Upper lobe of left lung (tissue), 6 donors: ENCODE data around the gene FUT9. TPM values are rescaled to one million over a fixed set of nuclear protein-coding genes. Genes with fewer than 3 reads are reported as not detected.

ENCODE experiments used
- ATAC-seq, 2 donors: fragments of 200-7000 bp; cut with Tn5 transposase; one replicate each; pipeline ENCODE4 v1.9.1; 2022; ENCODE audit warnings: mild to moderate bottlenecking in 2 of 2, moderate library complexity in 2 of 2; ENCODE audit not compliant: low FRiP score in 2 of 2
- DNase-seq, 2 donors: peaks; one replicate each; pipeline ENCODE4 v3.0.0-alpha.2; 2019 to 2020
- H3K27ac ChIP-seq, 4 donors: fragments of 200-600 bp; sonication (generic); one replicate each; pipeline ENCODE4 v1.5.1; 2016 to 2019
- H3K27me3 ChIP-seq, 4 donors: fragments of 200-600 bp; sonication (generic); one replicate each; pipeline ENCODE4 v1.5.1; 2017 to 2019
- H3K36me3 ChIP-seq, 4 donors: fragments of 200-600 bp; sonication (generic); one replicate each; pipeline ENCODE4 v1.5.1; 2016 to 2019
- H3K4me1 ChIP-seq, 4 donors: fragments of 200-600 bp; sonication (generic); one replicate each; pipeline ENCODE4 v1.5.1; 2018 to 2019
- H3K4me3 ChIP-seq, 4 donors: fragments of 200-600 bp; sonication (generic); one replicate each; pipeline ENCODE4 v1.5.1; 2017 to 2019; ENCODE audit warnings: mild to moderate bottlenecking in 2 of 4, moderate library complexity in 1 of 4
- H3K9me3 ChIP-seq, 4 donors: fragments of 200-600 bp; sonication (generic); one replicate each; pipeline ENCODE4 v1.5.1; 2018 to 2019
- EP300 ChIP-seq, 4 donors: sonication (generic); formaldehyde crosslinking; IDR thresholded peaks; one replicate each; pipeline ENCODE4 v1.5.1; 2017; ENCODE audit warnings: antibody characterized with exemption in 4 of 4, control low read depth in 2 of 4
- POLR2A ChIP-seq, 4 donors: fragments of 450-650 bp; IDR thresholded peaks; one replicate each; pipeline ENCODE4 v1.5.1; 2016 to 2017; ENCODE audit warnings: antibody characterized with exemption in 4 of 4, mild to moderate bottlenecking in 2 of 4
- POLR2AphosphoS5 ChIP-seq, 2 donors: sonication (generic); formaldehyde crosslinking; IDR thresholded peaks; one replicate each; pipeline ENCODE4 v1.5.1; 2017; ENCODE audit warnings: antibody characterized with exemption in 2 of 2
- WGBS, 2 donors: methylation state at CpG; one replicate each; pipeline ENCODE4 v1.1.5; 2017 to 2018; 5-methylcytosine and 5-hydroxymethylcytosine counted together
- total RNA-seq, 6 donors: library from RNA; depleted of rRNA in 4 of 6; stranded (reverse); fragments of >200 nt in 4 of 6; gene quantifications; one replicate each; pipeline versions ENCODE4 v1.1.0 to v1.2.1, GENCODE V29; 2016 to 2021
- TF ChIP-seq, protein P1 (sequence below), 6 experiments: fragments of 450-650 bp in 4 of 6; fragments of 200-600 bp in 2 of 6; sonication (generic) in 2 of 6; IDR thresholded peaks; one replicate each; pipeline ENCODE4 v1.5.1; 2016 to 2019; ENCODE audit warnings: antibody characterized with exemption in 6 of 6
- donor health status: DM: no; HTN: no; CAD: no; lungs with moderate emphysema.
- donor health status: DM: no; HTN: yes; CAD: no; lungs with severe emphysema.

The FUT9 gene
- total RNA-seq, 6 donors from 2014 or later, result not detected

DNA sequence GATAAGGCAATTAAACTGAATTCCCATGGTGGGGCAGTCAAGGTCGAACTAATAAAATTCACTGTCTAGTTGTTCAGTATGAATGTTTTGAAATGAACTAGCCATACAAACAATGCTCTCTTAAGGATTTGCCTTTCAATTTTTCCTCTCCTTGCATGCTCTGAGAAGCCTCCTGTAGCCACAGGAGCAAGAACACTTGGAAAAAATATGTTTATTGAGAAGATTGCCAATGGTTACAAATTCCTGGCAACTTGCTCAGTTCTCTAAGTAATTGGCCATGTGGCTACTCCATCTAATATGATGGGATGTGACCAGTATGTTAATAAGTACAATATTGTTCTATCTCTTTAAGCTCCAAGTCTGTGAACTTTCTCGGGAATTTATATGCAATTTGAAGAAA lies 49.4 kb downstream of the FUT9 start:
- WGBS, 2 donors, result 64% methylated on average over 2 of the region's 2 CpGs

DNA sequence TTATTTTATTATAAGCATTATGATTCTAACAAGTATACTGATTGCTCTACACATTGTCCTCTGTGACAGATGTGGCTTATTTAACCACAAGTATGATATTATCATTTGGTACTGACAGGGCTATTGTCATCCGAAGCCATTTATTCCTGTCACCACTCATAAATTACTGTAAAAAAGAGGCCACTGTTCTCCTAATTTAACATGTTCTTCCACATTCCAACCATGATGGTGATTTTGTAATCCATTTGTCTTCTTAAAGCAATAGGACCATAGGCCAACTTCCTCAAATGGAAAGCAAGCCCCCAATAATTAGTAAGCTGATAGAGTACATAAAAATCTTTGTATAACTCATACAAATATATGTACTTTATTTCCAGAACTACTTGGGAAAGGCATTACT lies 50.6 kb downstream of the FUT9 start:
- Histone ChIP-seq H3K27me3 (no peaks in the 10 kb centered on the region), H3K9me3 (no peaks in the 10 kb centered on the region), H3K36me3 (no peaks in the 10 kb centered on the region), H3K4me3 (no peak overlapping the region), H3K4me1 (no peaks in the 10 kb centered on the region), H3K27ac (no peak overlapping the region)
- no peak for DNase-seq
- no peak for TF ChIP-seq POLR2AphosphoS5 (IDR thresholded peaks at IDR 0.05)
- TF ChIP-seq, protein P1, sequence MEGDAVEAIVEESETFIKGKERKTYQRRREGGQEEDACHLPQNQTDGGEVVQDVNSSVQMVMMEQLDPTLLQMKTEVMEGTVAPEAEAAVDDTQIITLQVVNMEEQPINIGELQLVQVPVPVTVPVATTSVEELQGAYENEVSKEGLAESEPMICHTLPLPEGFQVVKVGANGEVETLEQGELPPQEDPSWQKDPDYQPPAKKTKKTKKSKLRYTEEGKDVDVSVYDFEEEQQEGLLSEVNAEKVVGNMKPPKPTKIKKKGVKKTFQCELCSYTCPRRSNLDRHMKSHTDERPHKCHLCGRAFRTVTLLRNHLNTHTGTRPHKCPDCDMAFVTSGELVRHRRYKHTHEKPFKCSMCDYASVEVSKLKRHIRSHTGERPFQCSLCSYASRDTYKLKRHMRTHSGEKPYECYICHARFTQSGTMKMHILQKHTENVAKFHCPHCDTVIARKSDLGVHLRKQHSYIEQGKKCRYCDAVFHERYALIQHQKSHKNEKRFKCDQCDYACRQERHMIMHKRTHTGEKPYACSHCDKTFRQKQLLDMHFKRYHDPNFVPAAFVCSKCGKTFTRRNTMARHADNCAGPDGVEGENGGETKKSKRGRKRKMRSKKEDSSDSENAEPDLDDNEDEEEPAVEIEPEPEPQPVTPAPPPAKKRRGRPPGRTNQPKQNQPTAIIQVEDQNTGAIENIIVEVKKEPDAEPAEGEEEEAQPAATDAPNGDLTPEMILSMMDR (IDR thresholded peaks at IDR 0.05), result no peak
- no peak for TF ChIP-seq POLR2A (IDR thresholded peaks at IDR 0.05)
- no peak for TF ChIP-seq EP300 (IDR thresholded peaks at IDR 0.05)
- WGBS, 2 donors, result 85 to 88% methylated on average over 1 of the region's 1 CpG
- no peak for ATAC-seq

More for the DNA sequence above, 49.4 kb downstream of the FUT9 start:
- ATAC-seq, result no peak
- no peaks in the 10 kb centered on the region for H3K4me1 ChIP-seq
- H3K9me3 ChIP-seq, result no peaks in the 10 kb centered on the region
- no peak for TF ChIP-seq POLR2AphosphoS5 (IDR thresholded peaks at IDR 0.05)
- no peak for TF ChIP-seq EP300 (IDR thresholded peaks at IDR 0.05)
- TF ChIP-seq, protein P1 (IDR thresholded peaks at IDR 0.05), result no peak
- TF ChIP-seq POLR2A (IDR thresholded peaks at IDR 0.05), result no peak
- no peak overlapping the region for H3K4me3 ChIP-seq
- DNase-seq, result no peak
- no peaks in the 10 kb centered on the region for H3K36me3 ChIP-seq
- no peaks in the 10 kb centered on the region for H3K27me3 ChIP-seq
- no peak overlapping the region for H3K27ac ChIP-seq

- no peaks in the 10 kb centered on the region for H3K36me3 ChIP-seq
- H3K4me1 ChIP-seq, result no peaks in the 10 kb centered on the region
- no peak overlapping the region for H3K27ac ChIP-seq
- H3K4me3 ChIP-seq, result no peak overlapping the region
- no peaks in the 10 kb centered on the region for H3K9me3 ChIP-seq
- TF ChIP-seq, protein P1 (IDR thresholded peaks at IDR 0.05), result no peak
- TF ChIP-seq POLR2A (IDR thresholded peaks at IDR 0.05) (no peak), POLR2AphosphoS5 (IDR thresholded peaks at IDR 0.05) (no peak), EP300 (IDR thresholded peaks at IDR 0.05) (no peak)
- DNase-seq (no peak), ATAC-seq (no peak)
- H3K27me3 ChIP-seq, result no peaks in the 10 kb centered on the region
- 91 to 92% methylated on average over 3 of the region's 3 CpGs for WGBS, 2 donors
Observed at GRCh38 chr6:96073555-96073954, 57.8 kb downstream of the FUT9 start.

DNA sequence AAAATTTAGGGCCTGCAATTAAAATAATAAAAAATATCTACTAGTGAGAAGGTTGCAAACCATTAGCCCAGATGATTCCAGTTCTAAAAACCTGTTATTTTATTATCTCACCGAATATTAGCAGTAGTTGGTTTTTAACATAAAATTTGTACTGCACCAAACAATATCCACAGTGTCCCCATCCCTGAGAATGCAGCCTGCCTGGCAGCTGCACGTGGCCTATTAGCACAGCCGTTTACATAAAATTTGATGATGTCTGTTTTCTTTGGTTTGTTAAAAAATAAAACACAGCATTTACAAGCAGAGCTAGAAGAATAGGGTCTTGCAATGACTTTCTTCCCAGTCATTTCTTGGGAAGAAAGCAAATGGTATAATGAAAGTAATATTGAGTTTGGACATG lies 58.2 kb downstream of the FUT9 start:
- TF ChIP-seq POLR2A (IDR thresholded peaks at IDR 0.05) (no peak), EP300 (IDR thresholded peaks at IDR 0.05) (no peak)
- Histone ChIP-seq H3K27ac (no peak overlapping the region), H3K4me3 (no peak overlapping the region), H3K27me3 (no peaks in the 10 kb centered on the region), H3K9me3 (no peaks in the 10 kb centered on the region), H3K4me1 (no peaks in the 10 kb centered on the region), H3K36me3 (no peaks in the 10 kb centered on the region)
- 70 to 75% methylated on average over 3 of the region's 3 CpGs for WGBS, 2 donors
- DNase-seq, result no peak
- ATAC-seq, result no peak

DNA sequence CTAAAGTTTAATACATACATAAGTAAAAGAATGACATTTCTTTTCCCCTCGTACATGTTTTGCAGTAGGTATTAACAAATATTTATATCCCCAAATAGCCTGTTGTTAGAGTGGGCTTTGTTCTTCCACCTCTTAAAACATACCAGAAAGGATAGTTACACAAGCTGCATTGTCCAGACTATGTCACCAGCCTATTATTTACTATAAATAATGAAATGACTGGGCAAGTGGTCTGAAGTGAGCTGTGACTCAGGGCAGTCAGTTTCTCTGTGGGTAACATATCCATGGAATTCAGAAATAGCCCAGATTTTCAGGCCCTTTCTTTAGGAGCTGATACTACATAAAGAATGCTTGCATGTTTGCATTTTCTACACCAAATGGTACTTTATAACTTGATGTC lies 60.1 kb downstream of the FUT9 start:
- Histone ChIP-seq H3K4me1 (no peaks in the 10 kb centered on the region), H3K36me3 (no peaks in the 10 kb centered on the region), H3K9me3 (no peaks in the 10 kb centered on the region), H3K27ac (no peak overlapping the region), H3K4me3 (no peak overlapping the region), H3K27me3 (no peaks in the 10 kb centered on the region)
- TF ChIP-seq POLR2AphosphoS5 (IDR thresholded peaks at IDR 0.05), result no peak
- TF ChIP-seq, protein P1 (IDR thresholded peaks at IDR 0.05), result no peak
- TF ChIP-seq EP300 (IDR thresholded peaks at IDR 0.05), result no peak
- TF ChIP-seq POLR2A (IDR thresholded peaks at IDR 0.05), result no peak
- DNase-seq, result no peak
- WGBS, 2 donors, result 37 to 41% methylated on average over 1 of the region's 1 CpG
- ATAC-seq, result no peak
